Natural killer cell (primary cell): ENCODE measurements around the gene METTL18. TPM values are rescaled to one million over a fixed set of nuclear protein-coding genes. Genes with fewer than 3 reads are reported as not detected.

ENCODE experiments used
- ATAC-seq, 3 donors: fragments of 150-1000 bp in 2 of 3; fragments of 200-7000 bp in 1 of 3; cut with Tn5 transposase; 1 replicate in 1 of 3; 2 replicates in 2 of 3; pipeline ENCODE4 v1.10.0; 2021; ENCODE audit warnings: mild to moderate bottlenecking in 2 of 3, moderate library complexity in 2 of 3
- DNase-seq, 2 donors: peaks; one replicate each; pipeline versions ENCODE4 v3.0.0 to v3.0.0-alpha.2; 2013 to 2021; ENCODE audit warnings: mixed read lengths in 1 of 2
- H3K27ac ChIP-seq: one replicate; pipeline ENCODE4 v1.5.1; 2013; ENCODE audit warnings: mild to moderate bottlenecking, low read length
- H3K27me3 ChIP-seq: one replicate; pipeline ENCODE4 v1.6.1; 2013; ENCODE audit warnings: low read length; ENCODE audit not compliant: control insufficient read depth, insufficient read depth
- H3K36me3 ChIP-seq: one replicate; pipeline ENCODE4 v1.6.1; 2013; ENCODE audit warnings: low read length; ENCODE audit not compliant: control insufficient read depth, insufficient read depth
- H3K4me1 ChIP-seq: one replicate; pipeline ENCODE4 v1.6.1; 2013; ENCODE audit warnings: low read length; ENCODE audit not compliant: control insufficient read depth, insufficient read depth
- H3K4me3 ChIP-seq: one replicate; pipeline ENCODE4 v1.5.1; 2013; ENCODE audit warnings: low read length
- H3K9me3 ChIP-seq: one replicate; pipeline ENCODE4 v1.6.1; 2013; ENCODE audit warnings: low read length; ENCODE audit not compliant: control insufficient read depth, insufficient read depth
- H3K27ac Mint-ChIP-seq, 2 donors: one replicate each; pipeline ENCODE4 v1.8.0; 2022; ENCODE audit warnings: mild to moderate bottlenecking in 2 of 2, mixed read lengths in 2 of 2, moderate library complexity in 1 of 2
- H3K27me3 Mint-ChIP-seq, 2 donors: one replicate each; pipeline ENCODE4 v1.8.0; 2022; ENCODE audit warnings: low read depth in 2 of 2, mixed read lengths in 2 of 2
- H3K36me3 Mint-ChIP-seq: one replicate; pipeline ENCODE4 v1.8.0; 2022; ENCODE audit warnings: mixed read lengths
- H3K4me1 Mint-ChIP-seq, 2 donors: one replicate each; pipeline ENCODE4 v1.8.0; 2022; ENCODE audit warnings: mixed read lengths in 2 of 2
- H3K4me3 Mint-ChIP-seq: one replicate; pipeline ENCODE4 v1.8.0; 2022; ENCODE audit warnings: mild to moderate bottlenecking, moderate library complexity, mixed read lengths
- H3K9me3 Mint-ChIP-seq, 2 donors: one replicate each; pipeline ENCODE4 v1.8.0; 2022; ENCODE audit warnings: mixed read lengths in 2 of 2
- WGBS: methylation state at CpG from one replicate; pipeline ENCODE4 v1.1.7; 2013; ENCODE audit warnings: missing lambda C conversion rate; ENCODE audit not compliant: insufficient coverage; 5-methylcytosine and 5-hydroxymethylcytosine counted together
- intact Hi-C: fragments of 100-400 bp; cut with micrococcal nuclease; formaldehyde crosslinking; loops from one replicate; pipeline ENCODE4 v1.14.2; 2022
- total RNA-seq, 4 donors: library from RNA; stranded (reverse); fragments of 120-200 nt in 1 of 4; gene quantifications; one replicate each; pipeline versions ENCODE4 v1.2.3 to v1.2.4, GENCODE V29; 2013 to 2022
- TF ChIP-seq, protein P1 (sequence below): fragments of 200-600 bp; IDR thresholded peaks from one replicate; pipeline ENCODE4 v1.8.0; 2022; ENCODE audit warnings: antibody characterized with exemption

METTL18 gene
- total RNA-seq, 3 donors from 2014 or later (not counting 1 experiment from before 2014, with no cell fraction given): 4.9 to 10.0 (median 7.2) TPM

DNA sequence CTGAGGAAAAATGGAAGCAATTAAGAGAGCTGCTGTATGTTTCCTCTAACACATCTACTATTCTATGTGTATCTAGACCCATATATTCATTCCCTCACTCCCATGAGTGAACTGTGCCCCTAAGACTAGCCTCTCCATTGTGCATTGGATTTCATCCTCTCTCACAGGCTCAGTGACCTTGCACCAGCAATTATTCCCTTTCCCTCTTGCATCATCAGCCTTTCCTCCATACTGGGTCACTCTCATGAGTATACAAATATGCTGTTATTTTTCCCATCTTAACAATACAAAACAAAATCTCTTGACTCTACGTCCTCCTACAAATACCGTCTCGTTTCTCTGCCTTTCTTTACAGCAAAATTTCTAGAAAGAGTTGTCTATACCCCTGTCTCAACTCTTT lies 29.4 kb upstream of the METTL18 start:
- 99% methylated on average over 3 of the region's 3 CpGs for WGBS

DNA sequence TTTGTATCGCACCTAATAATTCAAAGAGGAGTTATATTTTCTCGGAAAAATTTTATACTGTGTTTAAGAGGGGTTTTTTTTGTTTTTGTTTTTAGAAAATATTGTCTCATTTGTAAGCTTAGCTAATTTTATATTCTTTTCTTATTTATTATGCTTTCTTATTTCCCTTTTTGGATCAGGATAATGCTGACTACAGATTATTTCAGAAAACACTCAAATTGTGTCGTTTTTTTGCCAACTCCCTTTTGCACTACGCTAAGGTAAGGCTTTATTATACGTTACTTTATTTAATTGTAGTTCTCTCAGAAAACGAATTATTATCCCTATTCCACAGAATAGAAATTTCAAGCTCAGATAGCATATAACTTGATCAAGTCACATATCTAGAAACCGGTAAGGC lies 26.8 kb upstream of the METTL18 start:
- DNase-seq: no peak
- peaks cover 0 to 10% of the 10 kb centered on the region in 2 donors for H3K4me1 Mint-ChIP-seq
- no peak overlapping the region for H3K27ac ChIP-seq
- H3K27me3 ChIP-seq: no peaks in the 10 kb centered on the region
- 94% methylated on average over 4 of the region's 7 CpGs for WGBS
- TF ChIP-seq, protein P1, sequence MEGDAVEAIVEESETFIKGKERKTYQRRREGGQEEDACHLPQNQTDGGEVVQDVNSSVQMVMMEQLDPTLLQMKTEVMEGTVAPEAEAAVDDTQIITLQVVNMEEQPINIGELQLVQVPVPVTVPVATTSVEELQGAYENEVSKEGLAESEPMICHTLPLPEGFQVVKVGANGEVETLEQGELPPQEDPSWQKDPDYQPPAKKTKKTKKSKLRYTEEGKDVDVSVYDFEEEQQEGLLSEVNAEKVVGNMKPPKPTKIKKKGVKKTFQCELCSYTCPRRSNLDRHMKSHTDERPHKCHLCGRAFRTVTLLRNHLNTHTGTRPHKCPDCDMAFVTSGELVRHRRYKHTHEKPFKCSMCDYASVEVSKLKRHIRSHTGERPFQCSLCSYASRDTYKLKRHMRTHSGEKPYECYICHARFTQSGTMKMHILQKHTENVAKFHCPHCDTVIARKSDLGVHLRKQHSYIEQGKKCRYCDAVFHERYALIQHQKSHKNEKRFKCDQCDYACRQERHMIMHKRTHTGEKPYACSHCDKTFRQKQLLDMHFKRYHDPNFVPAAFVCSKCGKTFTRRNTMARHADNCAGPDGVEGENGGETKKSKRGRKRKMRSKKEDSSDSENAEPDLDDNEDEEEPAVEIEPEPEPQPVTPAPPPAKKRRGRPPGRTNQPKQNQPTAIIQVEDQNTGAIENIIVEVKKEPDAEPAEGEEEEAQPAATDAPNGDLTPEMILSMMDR: no peak
- H3K36me3 ChIP-seq: no peaks in the 10 kb centered on the region
- H3K4me1 ChIP-seq: no peaks in the 10 kb centered on the region
- no peak overlapping the region for H3K4me3 Mint-ChIP-seq
- no peak for ATAC-seq
- H3K4me3 ChIP-seq: no peak overlapping the region
- peaks cover 5% of the 10 kb centered on the region for H3K36me3 Mint-ChIP-seq
- no peaks in the 10 kb centered on the region for H3K9me3 ChIP-seq
- H3K27ac Mint-ChIP-seq: no peak overlapping the region
- intact Hi-C loops: no loop called here
- H3K9me3 Mint-ChIP-seq: no peaks in the 10 kb centered on the region
- no peaks in the 10 kb centered on the region for H3K27me3 Mint-ChIP-seq

More for the DNA sequence above, 29.4 kb upstream of the METTL18 start:
- Histone ChIP-seq H3K36me3 (peaks cover 13% of the 10 kb centered on the region), H3K9me3 (no peaks in the 10 kb centered on the region), H3K27me3 (no peaks in the 10 kb centered on the region), H3K4me1 (no peaks in the 10 kb centered on the region), H3K27ac (no peak overlapping the region), H3K4me3 (no peak overlapping the region)
- peaks cover 5% of the 10 kb centered on the region for H3K36me3 Mint-ChIP-seq
- intact Hi-C loops: no loop called here
- DNase-seq (no peak), ATAC-seq (no peak)
- no peaks in the 10 kb centered on the region for H3K9me3 Mint-ChIP-seq
- H3K27me3 Mint-ChIP-seq: no peaks in the 10 kb centered on the region
- no peak overlapping the region for H3K4me3 Mint-ChIP-seq
- H3K27ac Mint-ChIP-seq: no peak overlapping the region
- peaks cover 0 to 10% of the 10 kb centered on the region in 2 donors for H3K4me1 Mint-ChIP-seq
- TF ChIP-seq, protein P1: no peak

DNA sequence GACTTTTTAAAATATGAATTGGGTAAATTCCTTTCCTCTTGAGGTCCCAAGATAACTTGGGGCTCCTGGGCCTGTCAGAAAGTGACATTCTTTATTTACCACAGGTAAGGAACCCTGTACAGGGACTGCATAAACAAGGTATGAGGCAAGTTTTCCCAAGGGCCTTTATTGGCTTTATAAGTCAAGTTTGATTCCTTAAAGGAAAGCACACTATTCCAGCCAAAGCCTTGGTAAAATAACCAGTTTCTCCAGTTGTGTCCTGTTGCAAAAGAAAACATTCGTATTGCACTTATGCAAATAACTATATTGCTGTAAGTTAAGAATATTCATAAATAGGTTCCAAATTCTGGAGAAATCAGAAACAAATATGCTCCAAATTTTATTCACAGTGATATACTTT lies 21.9 kb upstream of the METTL18 start:
- WGBS: no CpG with 5 or more reads among the region's 1 CpG
- H3K4me1 Mint-ChIP-seq: peaks cover 5 to 10% of the 10 kb centered on the region in 2 donors
- TF ChIP-seq, protein P1: no peak

DNA sequence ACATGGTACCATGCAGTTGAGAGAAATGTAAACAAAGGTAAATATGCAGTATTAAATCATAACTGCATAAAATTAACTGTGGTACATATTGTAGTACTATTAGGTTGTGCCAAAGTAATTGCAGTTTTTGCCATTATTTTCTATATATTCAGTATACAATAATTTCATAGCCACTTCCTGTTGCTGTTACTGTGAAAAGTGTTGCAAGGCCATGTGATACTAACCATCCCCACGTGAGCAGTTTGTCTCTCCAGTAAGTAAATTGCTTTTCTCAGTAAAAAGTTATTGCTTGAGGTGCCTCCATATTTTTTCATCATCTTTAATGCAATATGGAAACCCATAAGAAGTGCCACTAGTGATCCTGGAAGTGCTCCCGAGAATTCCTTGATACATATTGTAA lies 19.6 kb upstream of the METTL18 start:
- Mint-ChIP-seq H3K27me3 (no peaks in the 10 kb centered on the region), H3K4me3 (no peak overlapping the region), H3K9me3 (no peaks in the 10 kb centered on the region), H3K27ac (peak overlapping the region; percentile 24 to 51), H3K4me1 (peaks cover 5 to 10% of the 10 kb centered on the region in 2 donors), H3K36me3 (no peaks in the 10 kb centered on the region)
- H3K4me3 ChIP-seq: no peak overlapping the region
- ATAC-seq (peak in 2 of 3 donors; percentile 47 to 67), DNase-seq (no peak)
- no peaks in the 10 kb centered on the region for H3K9me3 ChIP-seq
- TF ChIP-seq, protein P1: no peak
- H3K36me3 ChIP-seq: peaks cover 3% of the 10 kb centered on the region
- intact Hi-C loops: loop anchor here (10.0 kb wide), 1 partner anchor 99 kb away; the partner anchor contains the start of gene SELL
- no peaks in the 10 kb centered on the region for H3K4me1 ChIP-seq
- WGBS: 14% methylated on average over 1 of the region's 2 CpGs
- H3K27me3 ChIP-seq: no peaks in the 10 kb centered on the region
- H3K27ac ChIP-seq: no peak overlapping the region

More for the DNA sequence above, 21.9 kb upstream of the METTL18 start:
- Mint-ChIP-seq H3K9me3 (no peaks in the 10 kb centered on the region), H3K4me3 (no peak overlapping the region), H3K36me3 (no peaks in the 10 kb centered on the region), H3K27ac (no peak overlapping the region), H3K27me3 (no peaks in the 10 kb centered on the region)
- Histone ChIP-seq H3K9me3 (no peaks in the 10 kb centered on the region), H3K27ac (no peak overlapping the region), H3K27me3 (no peaks in the 10 kb centered on the region), H3K4me3 (no peak overlapping the region), H3K36me3 (peaks cover 3% of the 10 kb centered on the region), H3K4me1 (no peaks in the 10 kb centered on the region)
- intact Hi-C loops: loop anchor here (10.0 kb wide), 1 partner anchor 102 kb away; the partner anchor contains the start of gene SELL
- ATAC-seq (no peak), DNase-seq (no peak)
